Adrenal gland (tissue), 5 donors: ENCODE measurements around the gene PLSCR3.

Source experiments
- CTCF ChIP-seq, 6 experiments: fragments of 450-650 bp in 4 of 6; fragments of 200-600 bp in 2 of 6; sonication (generic) in 1 of 6; IDR thresholded peaks; 1 replicate in 5 of 6; 2 replicates in 1 of 6; pipeline versions ENCODE4 v1.5.1 to v1.8.0; 2016 to 2021; ENCODE audit warnings: antibody characterized with exemption in 6 of 6, mild to moderate bottlenecking in 2 of 6, moderate library complexity in 1 of 6
- POLR2A ChIP-seq, 2 donors: fragments of 450-650 bp; IDR thresholded peaks; one replicate each; pipeline ENCODE4 v1.6.1; 2017; ENCODE audit warnings: antibody characterized with exemption in 2 of 2, mild to moderate bottlenecking in 2 of 2, moderate library complexity in 1 of 2
- donor health status: DM: no; HTN: no; CAD: no.

- TF ChIP-seq CTCF (IDR thresholded peaks at IDR 0.05) (no peak), POLR2A (IDR thresholded peaks at IDR 0.05) (no peak)
Observed at GRCh38 chr17:7383371-7383741, 11.0 kb downstream of the PLSCR3 start.
